T-helper 17 cell (primary cell): ENCODE data around the gene USP24. TPM values are rescaled to one million over a fixed set of nuclear protein-coding genes. Genes with fewer than 3 reads are reported as not detected.
"Not testable (repeated sequence)": the region's sequence is repeated elsewhere in the genome, so short reads cannot be mapped to it uniquely, and the experiment has no call there.

Experiments used
- ATAC-seq: fragments of 150-1000 bp; cut with Tn5 transposase; 2 replicates; pipeline ENCODE4 v1.10.0; 2021; ENCODE audit warnings: mild to moderate bottlenecking, moderate library complexity
- DNase-seq, 3 donors: peaks; one replicate each; pipeline versions ENCODE4 v3.0.0 to v3.0.0-alpha.2; 2020 to 2021
- H3K9me3 ChIP-seq: one replicate; pipeline ENCODE4 v1.7.0; 2013; ENCODE audit warnings: low read length, mild to moderate bottlenecking; ENCODE audit not compliant: control insufficient read depth, poor library complexity, severe bottlenecking
- H3K27ac Mint-ChIP-seq: one replicate; pipeline ENCODE4 v1.8.0; 2022; ENCODE audit warnings: mild to moderate bottlenecking, moderate library complexity, mixed read lengths
- H3K27me3 Mint-ChIP-seq: one replicate; pipeline ENCODE4 v1.8.0; 2022; ENCODE audit warnings: mixed read lengths
- H3K36me3 Mint-ChIP-seq: one replicate; pipeline ENCODE4 v1.8.0; 2022; ENCODE audit warnings: low read depth, mixed read lengths
- H3K4me1 Mint-ChIP-seq: one replicate; pipeline ENCODE4 v1.8.0; 2022; ENCODE audit warnings: mild to moderate bottlenecking, mixed read lengths
- H3K4me3 Mint-ChIP-seq: one replicate; pipeline ENCODE4 v1.8.0; 2022; ENCODE audit warnings: mild to moderate bottlenecking, moderate library complexity, mixed read lengths
- total RNA-seq, 4 donors: library from RNA in 2 of 4; stranded (reverse) in 2 of 4; gene quantifications; one replicate each; pipeline ENCODE4 v1.2.3 and lab custom pipeline; 2022 to 2026

USP24 gene
- total RNA-seq, 2 donors from 2014 or later = 69.5 to 82.9 TPM

DNA sequence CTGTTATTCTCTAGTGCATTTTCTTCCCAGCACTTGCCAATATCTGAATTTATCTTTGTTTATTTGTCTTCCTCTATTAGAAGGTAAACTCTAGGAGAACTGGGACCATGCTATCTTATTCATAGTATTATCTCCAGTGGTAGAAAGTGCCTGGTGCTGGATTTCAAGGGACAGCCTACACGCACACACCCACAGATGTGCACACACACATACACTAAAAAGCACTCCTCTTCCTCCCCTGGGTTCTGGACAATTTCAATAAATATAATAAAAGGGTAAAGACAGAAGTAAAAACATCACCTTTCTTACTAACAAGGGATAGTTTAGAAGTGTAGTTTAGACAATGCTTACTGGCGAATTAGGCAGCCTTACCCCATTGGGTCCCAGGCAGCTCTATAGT is 28.5 kb upstream of the USP24 start:
- DNase-seq (no peak), ATAC-seq (no peak)
- Mint-ChIP-seq H3K27me3 (peaks cover 16% of the 10 kb centered on the region), H3K36me3 (no peaks in the 10 kb centered on the region), H3K4me3 (no peak overlapping the region), H3K27ac (peak overlapping the region; percentile 56), H3K4me1 (peaks cover 9% of the 10 kb centered on the region)
- H3K9me3 ChIP-seq = no peaks in the 10 kb centered on the region

DNA sequence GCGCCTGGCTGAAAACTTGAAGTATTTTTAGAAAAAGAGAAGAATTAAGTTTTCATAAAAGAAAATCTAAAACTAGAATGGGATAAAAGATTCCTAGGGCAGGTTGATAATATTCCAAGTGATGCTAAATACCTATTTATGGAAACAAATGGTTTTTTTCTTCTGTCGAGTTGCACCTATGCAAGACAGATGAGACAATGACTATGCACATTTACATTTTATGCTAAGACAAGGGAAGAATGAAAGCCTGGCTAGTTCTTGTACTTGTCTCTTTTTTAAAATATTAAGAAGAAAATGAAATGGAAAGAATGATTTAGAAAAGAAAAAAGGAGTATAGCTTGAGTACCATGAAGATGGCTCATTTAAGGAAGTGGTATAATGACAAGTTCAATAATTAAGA is 24.4 kb upstream of the USP24 start:
- no peaks in the 10 kb centered on the region for H3K9me3 ChIP-seq
- no peak overlapping the region for H3K27ac Mint-ChIP-seq
- H3K4me3 Mint-ChIP-seq = no peak overlapping the region
- DNase-seq (no peak), ATAC-seq (no peak)
- peaks cover 2% of the 10 kb centered on the region for H3K36me3 Mint-ChIP-seq
- peaks cover 21% of the 10 kb centered on the region for H3K27me3 Mint-ChIP-seq
- peaks cover 9% of the 10 kb centered on the region for H3K4me1 Mint-ChIP-seq

- Mint-ChIP-seq H3K4me3 (no peak overlapping the region), H3K27me3 (peaks cover 26% of the 10 kb centered on the region), H3K27ac (no peak overlapping the region), H3K4me1 (peaks cover 6% of the 10 kb centered on the region), H3K36me3 (peaks cover 2% of the 10 kb centered on the region)
- ATAC-seq = no peak
- no peaks in the 10 kb centered on the region for H3K9me3 ChIP-seq
- DNase-seq = no peak
These were observed 20.6 kb upstream of the USP24 start for GRCh38 chr1:55235722-55236121.

GRCh38 chr1:55234016-55234415 is 18.9 kb upstream of the USP24 start:
- Mint-ChIP-seq H3K27ac (no peak overlapping the region), H3K27me3 (peaks cover 25% of the 10 kb centered on the region), H3K4me3 (no peak overlapping the region), H3K4me1 (peaks cover 6% of the 10 kb centered on the region), H3K36me3 (peaks cover 2% of the 10 kb centered on the region)
- no peaks in the 10 kb centered on the region for H3K9me3 ChIP-seq
- no peak for ATAC-seq
- no peak for DNase-seq

- no peak overlapping the region for H3K4me3 Mint-ChIP-seq
- ATAC-seq (no peak), DNase-seq (no peak)
- H3K36me3 Mint-ChIP-seq = peaks cover 2% of the 10 kb centered on the region
- no peaks in the 10 kb centered on the region for H3K9me3 ChIP-seq
- H3K4me1 Mint-ChIP-seq = peaks cover 6% of the 10 kb centered on the region
- H3K27me3 Mint-ChIP-seq = peaks cover 25% of the 10 kb centered on the region
- no peak overlapping the region for H3K27ac Mint-ChIP-seq
These were observed 18.1 kb upstream of the USP24 start for GRCh38 chr1:55233145-55233777.

- H3K27ac Mint-ChIP-seq = no peak overlapping the region
- H3K4me1 Mint-ChIP-seq = peaks cover 6% of the 10 kb centered on the region
- H3K27me3 Mint-ChIP-seq = peaks cover 25% of the 10 kb centered on the region
- no peak overlapping the region for H3K4me3 Mint-ChIP-seq
- no peak for DNase-seq
- no peak for ATAC-seq
- H3K36me3 Mint-ChIP-seq = peaks cover 2% of the 10 kb centered on the region
- no peaks in the 10 kb centered on the region for H3K9me3 ChIP-seq
These were observed 17.4 kb upstream of the USP24 start for GRCh38 chr1:55232448-55233144.

DNA sequence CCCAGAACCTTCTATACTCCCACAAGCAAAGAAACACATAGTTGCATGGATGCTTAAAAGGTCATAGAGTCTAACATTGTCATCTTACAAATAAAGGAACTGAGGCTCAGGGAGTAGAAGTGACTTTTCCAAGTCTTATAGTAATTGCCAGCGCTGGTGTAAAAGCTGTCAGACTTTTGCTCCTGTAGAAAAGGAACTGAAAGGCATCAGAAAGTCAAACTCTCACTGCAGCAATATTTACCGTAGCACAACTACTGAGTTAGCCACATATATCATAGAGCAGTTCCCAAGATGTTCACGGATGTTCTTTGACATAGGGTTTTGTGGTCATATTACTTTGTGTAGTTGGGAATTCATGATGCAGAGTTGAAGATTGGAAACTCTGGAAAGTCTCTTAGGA is 16.6 kb upstream of the USP24 start:
- H3K36me3 Mint-ChIP-seq = peaks cover 2% of the 10 kb centered on the region
- DNase-seq (no peak), ATAC-seq (no peak)
- peaks cover 25% of the 10 kb centered on the region for H3K27me3 Mint-ChIP-seq
- peaks cover 6% of the 10 kb centered on the region for H3K4me1 Mint-ChIP-seq
- H3K9me3 ChIP-seq = no peaks in the 10 kb centered on the region
- H3K4me3 Mint-ChIP-seq = no peak overlapping the region
- H3K27ac Mint-ChIP-seq = no peak overlapping the region

DNA sequence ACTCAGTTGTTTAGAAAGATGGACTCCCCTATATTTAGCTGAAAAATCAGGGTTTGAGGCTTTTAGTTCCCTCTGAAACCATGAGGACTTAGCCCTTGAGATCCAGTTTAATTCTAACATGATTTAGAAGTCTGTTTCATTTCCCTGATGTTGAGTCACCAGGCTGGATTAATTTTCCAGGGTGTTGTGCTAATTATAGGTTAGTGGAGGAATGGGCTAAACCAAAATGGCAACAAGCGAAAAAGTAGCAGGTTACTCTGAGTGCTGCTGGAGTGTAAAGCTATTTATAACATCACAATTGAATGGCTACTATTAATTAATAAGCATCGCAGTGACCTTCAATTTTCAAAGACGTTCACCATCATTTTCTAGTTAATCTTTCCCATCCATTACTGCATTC is 15.5 kb upstream of the USP24 start:
- ATAC-seq = no peak
- Mint-ChIP-seq H3K4me1 (peaks cover 5% of the 10 kb centered on the region), H3K4me3 (no peak overlapping the region), H3K27ac (no peak overlapping the region), H3K27me3 (peaks cover 20% of the 10 kb centered on the region), H3K36me3 (peaks cover 2% of the 10 kb centered on the region)
- DNase-seq = no peak
- H3K9me3 ChIP-seq = no peaks in the 10 kb centered on the region

DNA sequence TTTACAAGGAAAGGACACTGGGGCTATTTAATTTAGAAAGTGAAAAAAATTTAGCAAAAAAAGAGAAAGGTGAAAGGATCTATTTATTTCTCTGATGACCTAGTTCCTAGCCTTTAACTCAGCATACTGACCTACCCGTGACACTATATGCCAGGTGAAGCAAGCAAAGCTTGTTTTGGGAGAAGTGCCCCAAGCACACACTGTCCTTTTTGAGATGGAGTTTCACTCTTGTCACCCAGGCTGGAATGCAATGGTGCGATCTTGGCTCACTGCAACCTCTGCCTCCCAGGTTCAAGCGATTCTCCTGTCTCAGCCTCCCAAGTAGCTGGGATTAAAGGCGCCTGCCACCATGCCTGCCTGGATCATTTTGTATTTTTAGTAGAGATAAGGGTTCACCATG is 14.6 kb upstream of the USP24 start:
- H3K27ac Mint-ChIP-seq, H3K36me3 Mint-ChIP-seq, DNase-seq, H3K4me3 Mint-ChIP-seq, H3K4me1 Mint-ChIP-seq, H3K9me3 ChIP-seq, ATAC-seq: not testable (repeated sequence)
- peaks cover 20% of the 10 kb centered on the region for H3K27me3 Mint-ChIP-seq

- peaks cover 2% of the 10 kb centered on the region for H3K4me1 Mint-ChIP-seq
- H3K36me3 Mint-ChIP-seq = no peaks in the 10 kb centered on the region
- no peak for ATAC-seq
- H3K9me3 ChIP-seq = no peaks in the 10 kb centered on the region
- H3K27ac Mint-ChIP-seq = no peak overlapping the region
- no peak for DNase-seq
- H3K27me3 Mint-ChIP-seq = no peaks in the 10 kb centered on the region
- H3K4me3 Mint-ChIP-seq = no peak overlapping the region
These were observed 10.1 kb upstream of the USP24 start for GRCh38 chr1:55225228-55225627.

- Mint-ChIP-seq H3K4me1 (peaks cover 2% of the 10 kb centered on the region), H3K4me3 (no peak overlapping the region), H3K36me3 (no peaks in the 10 kb centered on the region), H3K27me3 (no peaks in the 10 kb centered on the region), H3K27ac (no peak overlapping the region)
- no peak for DNase-seq
- ATAC-seq = no peak
- H3K9me3 ChIP-seq = no peaks in the 10 kb centered on the region
These were observed 9.6 kb upstream of the USP24 start for GRCh38 chr1:55224729-55225128.

DNA sequence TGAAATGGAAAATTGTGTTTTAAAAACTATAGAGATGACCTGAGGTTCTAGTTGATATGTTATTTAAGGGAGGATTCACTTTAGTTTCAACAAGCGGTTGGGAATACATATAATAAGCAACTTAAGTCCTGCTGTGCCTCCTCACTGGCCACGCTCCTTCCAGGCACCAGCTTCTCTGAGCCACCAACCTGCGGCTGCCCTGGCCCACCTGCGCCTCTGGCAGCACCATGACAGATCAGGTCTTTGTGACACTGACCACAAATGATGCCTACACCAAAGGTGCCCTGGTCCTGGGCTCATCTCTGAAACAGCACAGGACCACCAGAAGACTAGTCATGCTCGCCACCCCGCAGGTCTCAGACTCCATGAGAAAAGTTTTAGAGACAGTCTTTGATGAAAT is 7.0 kb upstream of the USP24 start:
- no peaks in the 10 kb centered on the region for H3K27me3 Mint-ChIP-seq
- H3K4me1 Mint-ChIP-seq = peaks cover 11% of the 10 kb centered on the region
- no peak overlapping the region for H3K27ac Mint-ChIP-seq
- H3K9me3 ChIP-seq = no peaks in the 10 kb centered on the region
- H3K4me3 Mint-ChIP-seq = no peak overlapping the region
- ATAC-seq (no peak), DNase-seq (no peak)
- H3K36me3 Mint-ChIP-seq = no peaks in the 10 kb centered on the region

DNA sequence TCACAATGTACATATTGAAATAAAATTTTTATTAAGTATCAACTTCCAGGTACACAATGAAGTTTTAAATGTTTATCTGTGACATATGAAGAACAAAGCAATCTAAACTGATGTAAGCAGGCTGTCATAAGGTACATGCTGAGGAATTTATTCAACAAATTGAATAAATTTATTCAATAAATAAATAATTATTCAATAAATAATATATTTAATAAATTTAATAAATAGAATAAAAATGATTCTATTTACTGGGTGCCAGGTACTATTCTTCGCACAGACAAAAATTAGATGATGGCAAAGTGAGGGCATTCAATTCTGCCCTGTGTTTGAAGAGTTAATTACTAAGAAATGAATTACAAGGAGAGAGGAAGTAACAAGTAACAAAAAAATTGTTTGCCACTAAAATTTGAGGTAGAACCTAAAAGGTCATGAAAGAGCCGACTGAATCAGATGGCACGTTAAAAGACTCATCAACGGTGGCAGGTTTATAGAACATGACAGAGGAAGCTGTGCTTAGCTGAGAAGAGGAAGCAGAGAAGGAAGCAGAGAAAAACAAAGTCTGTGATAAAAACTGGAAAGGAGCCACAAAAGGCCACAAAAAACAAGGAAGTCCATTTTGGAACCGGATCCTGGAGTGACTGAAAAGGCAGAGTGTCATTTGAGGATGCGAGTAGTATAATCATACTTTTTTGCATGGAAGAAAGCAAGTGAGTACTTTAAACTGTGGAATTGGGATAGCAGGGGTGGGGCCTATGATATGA is 2.2 kb upstream of the USP24 start:
- H3K4me3 Mint-ChIP-seq = peak overlapping the region; percentile 69

More for the DNA sequence above, 2.2 kb upstream of the USP24 start:
- Mint-ChIP-seq H3K27me3 (no peaks in the 10 kb centered on the region), H3K36me3 (peaks cover 6% of the 10 kb centered on the region), H3K27ac (peak overlapping the region; percentile 100), H3K4me1 (peaks cover 44% of the 10 kb centered on the region)
- ATAC-seq (no peak), DNase-seq (no peak)
- no peaks in the 10 kb centered on the region for H3K9me3 ChIP-seq
